K562 (cell line): ENCODE data around the gene ESRRG. TPM values are rescaled to one million over a fixed set of nuclear protein-coding genes. Genes with fewer than 3 reads are reported as not detected.

Experiments
- ATAC-seq: fragments of 200-7000 bp; cut with Tn5 transposase; 3 replicates; pipeline ENCODE4 v1.9.1; 2020; ENCODE audit warnings: moderate library complexity
- BruUV-seq: library from RNA; stranded (reverse); fragments of 400-500 nt; replicated peaks from 2 replicates; lab custom pipeline; 2021; lab: Mats Ljungman, UMichigan
- CTCF ChIA-PET: fragments of 300-600 bp; formaldehyde crosslinking; extraction: SDS; loops from one replicate; lab custom pipeline; 2021; ENCODE audit warnings: low intra/inter-chr PET ratio; lab: Yijun Ruan, JAX
- POLR2A ChIA-PET: fragments of 300-600, 350-650 bp; sonication (Branson Sonifier 250); formaldehyde crosslinking; extraction: SDS; loops from one replicate; lab custom pipeline; 2021; ENCODE audit warnings: antibody characterized with exemption, inconsistent platforms; lab: Yijun Ruan, JAX
- DNase-seq, 4 experiments: peaks; one replicate each; pipeline versions ENCODE4 v3.0.0 to v3.0.0-alpha.2; 2011 to 2018; ENCODE audit warnings: low spot score in 3 of 4, mixed read lengths in 3 of 4; ENCODE audit errors: extremely low read depth in 1 of 4
- FAIRE-seq: peaks from 2 replicates; lab custom pipeline; 2011; peaks lifted over from hg19 to GRCh38; lab: Jason Lieb, UNC
- H2AFZ ChIP-seq: 2 replicates; pipeline ENCODE4 v1.6.0; 2011; ENCODE audit warnings: low read depth, low read length, control low read depth, inconsistent platforms
- H3K27ac ChIP-seq: fragments of 200-600 bp; 3 replicates; pipeline ENCODE4 v1.8.0; 2011; ENCODE audit warnings: low read depth, mild to moderate bottlenecking, control low read depth, inconsistent platforms, low read length, moderate library complexity, mixed read lengths; ENCODE audit errors: extremely low read depth
- H3K27me3 ChIP-seq, 2 experiments: fragments of 300-600 bp in 1 of 2; 2 replicates in 1 of 2; 3 replicates in 1 of 2; pipeline versions ENCODE4 v1.6.0 to v1.8.0; 2011; ENCODE audit warnings: inconsistent platforms in 2 of 2, low read length in 2 of 2, mild to moderate bottlenecking in 1 of 2, mixed read lengths in 1 of 2, moderate library complexity in 1 of 2; ENCODE audit not compliant: control insufficient read depth in 2 of 2, insufficient read depth in 2 of 2
- H3K36me3 ChIP-seq: fragments of 300-600 bp; 3 replicates; pipeline ENCODE4 v1.8.0; 2011; ENCODE audit warnings: mild to moderate bottlenecking, low read length, inconsistent platforms; ENCODE audit not compliant: control insufficient read depth, insufficient read depth
- H3K4me1 ChIP-seq, 2 experiments: fragments of 200-600 bp in 1 of 2; replicated peaks in 1 of 2; 2 replicates in 1 of 2; 3 replicates in 1 of 2; pipeline versions ENCODE4 v1.5.1 to v1.8.0; 2011; ENCODE audit warnings: inconsistent platforms in 2 of 2, low read length in 2 of 2, mild to moderate bottlenecking in 1 of 2, mixed read lengths in 1 of 2, moderate library complexity in 1 of 2; ENCODE audit not compliant: control insufficient read depth in 2 of 2, insufficient read depth in 2 of 2
- H3K4me2 ChIP-seq: 2 replicates; pipeline ENCODE4 v1.6.1; 2011; ENCODE audit warnings: low read length, control low read depth, inconsistent platforms, mixed read lengths; ENCODE audit not compliant: insufficient read depth
- H3K4me3 ChIP-seq: fragments of 200-600 bp; sonication (generic), shearing (Covaris generic); 2 replicates; pipeline ENCODE4 v1.5.1; 2016; ENCODE audit warnings: control low read depth, inconsistent platforms
- H3K79me2 ChIP-seq: fragments of 200-600 bp; 3 replicates; pipeline ENCODE4 v1.8.0; 2011; ENCODE audit warnings: low read length, inconsistent platforms; ENCODE audit not compliant: control insufficient read depth, insufficient read depth
- H3K9ac ChIP-seq, 2 experiments: 2 replicates each; pipeline versions ENCODE4 v1.6.0 to v1.6.1; 2011; ENCODE audit warnings: low read depth in 2 of 2, low read length in 2 of 2, control low read depth in 1 of 2, inconsistent platforms in 1 of 2, mild to moderate bottlenecking in 1 of 2, mixed read lengths in 1 of 2; ENCODE audit not compliant: insufficient read depth in 1 of 2
- H3K9me1 ChIP-seq: one replicate; pipeline ENCODE4 v1.6.0; 2011; ENCODE audit warnings: inconsistent platforms, mild to moderate bottlenecking, low read length, moderate library complexity; ENCODE audit not compliant: control insufficient read depth, insufficient read depth
- H3K9me3 ChIP-seq: replicated peaks from 2 replicates; pipeline ENCODE4 v1.5.1; 2011; ENCODE audit warnings: low read depth, low read length, inconsistent platforms; ENCODE audit not compliant: control insufficient read depth, insufficient read depth
- H4K20me1 ChIP-seq: replicated peaks from 2 replicates; pipeline ENCODE4 v1.6.1; 2011; ENCODE audit warnings: low read length, inconsistent platforms, mixed read lengths; ENCODE audit not compliant: control insufficient read depth, insufficient read depth
- ARID1B ChIP-seq: fragments of 450-650 bp; IDR thresholded peaks from 2 replicates; pipeline ENCODE4 v1.6.1; 2016; ENCODE audit warnings: antibody characterized with exemption, mild to moderate bottlenecking, inconsistent platforms
- PRPF4 ChIP-seq: fragments of 200-400 bp; formaldehyde crosslinking; IDR thresholded peaks from one replicate; pipeline ENCODE4 v1.6.1; 2017; ENCODE audit warnings: low read length, low read depth, mild to moderate bottlenecking; ENCODE audit not compliant: insufficient read depth, poor library complexity, severe bottlenecking
- WGBS: fragments of 100-300 bp; shearing (Covaris generic); methylation state at CpG from one replicate; pipeline ENCODE4 v1.1.6; 2016; ENCODE audit warnings: low coverage, mixed read lengths; ENCODE audit not compliant: insufficient coverage; ENCODE audit errors: missing lambda C conversion rate; 5-methylcytosine and 5-hydroxymethylcytosine counted together
- in situ Hi-C: fragments of 300-500 bp; cut with MboI; formaldehyde crosslinking; loops from 4 replicates; pipeline ENCODE4 v1.15.0; 2018; ENCODE audit warnings: inconsistent platforms, mixed read lengths
- intact Hi-C: fragments of 100-400 bp; cut with micrococcal nuclease; formaldehyde crosslinking; loops from 2 replicates; pipeline ENCODE4 v1.14.2; 2022
- polyA plus RNA-seq, 8 experiments: library from polyadenylated mRNA; depleted of rRNA in 4 of 8; stranded (reverse) in 5 of 8; unstranded in 3 of 8; fragments of >200 nt; fragmentation: Nextera tagmentation in 2 of 8; fragmentation: Illumina TruSeq in 1 of 8; extraction: Ambion mirVana in 2 of 8; extraction: Trizol in 1 of 8; gene quantifications; 2 replicates each; pipeline versions ENCODE4 v1.2.1 to v1.2.3, GENCODE V29; 2011 to 2014; ENCODE audit warnings: inconsistent platforms in 1 of 8, missing spikeins in 1 of 8
- total RNA-seq, 7 experiments: library from RNA; depleted of rRNA in 6 of 7; stranded (reverse); fragments of >200 nt in 6 of 7; fragmentation: Illumina TruSeq in 2 of 7; extraction: Trizol in 2 of 7; gene quantifications; 2 replicates each; pipeline versions ENCODE4 v1.2.1 to v1.2.3, GENCODE V29; 2011 to 2021; ENCODE audit warnings: low replicate concordance in 1 of 7
- TF ChIP-seq, protein P1 (sequence below): sonication (generic); formaldehyde crosslinking; IDR thresholded peaks from 2 replicates; pipeline ENCODE4 v1.8.0; 2022; ENCODE audit warnings: mild to moderate bottlenecking, missing genetic modification reagents

The ESRRG gene
- total and polyA plus RNA-seq, 9 of the 15 experiments (the other 6 are each of a cell fraction or from before 2014, with no cell fraction given): not detected

DNA sequence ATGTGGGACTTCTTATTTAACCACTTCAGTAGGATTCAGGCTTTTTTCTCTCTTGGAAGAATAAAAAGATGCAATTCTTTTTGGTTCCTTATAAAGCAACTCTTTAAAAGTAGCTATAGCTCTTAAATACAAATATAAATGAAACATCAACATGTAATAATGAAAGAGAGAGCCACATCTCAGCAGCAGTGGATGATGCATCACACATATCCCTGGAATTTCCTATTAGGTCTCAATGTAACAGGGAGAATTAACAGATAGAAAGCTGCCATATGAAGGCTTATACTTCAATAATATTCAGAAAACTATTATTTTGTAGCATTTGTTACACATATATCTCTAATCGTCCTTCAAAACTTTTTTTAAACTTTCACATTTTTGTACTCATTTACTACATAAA is 181.0 kb downstream of the ESRRG start:
- ChIA-PET POLR2A (no interaction called here), CTCF (no interaction called here)
- TF ChIP-seq ARID1B (no peak), PRPF4 (no peak)
- TF ChIP-seq, protein P1, sequence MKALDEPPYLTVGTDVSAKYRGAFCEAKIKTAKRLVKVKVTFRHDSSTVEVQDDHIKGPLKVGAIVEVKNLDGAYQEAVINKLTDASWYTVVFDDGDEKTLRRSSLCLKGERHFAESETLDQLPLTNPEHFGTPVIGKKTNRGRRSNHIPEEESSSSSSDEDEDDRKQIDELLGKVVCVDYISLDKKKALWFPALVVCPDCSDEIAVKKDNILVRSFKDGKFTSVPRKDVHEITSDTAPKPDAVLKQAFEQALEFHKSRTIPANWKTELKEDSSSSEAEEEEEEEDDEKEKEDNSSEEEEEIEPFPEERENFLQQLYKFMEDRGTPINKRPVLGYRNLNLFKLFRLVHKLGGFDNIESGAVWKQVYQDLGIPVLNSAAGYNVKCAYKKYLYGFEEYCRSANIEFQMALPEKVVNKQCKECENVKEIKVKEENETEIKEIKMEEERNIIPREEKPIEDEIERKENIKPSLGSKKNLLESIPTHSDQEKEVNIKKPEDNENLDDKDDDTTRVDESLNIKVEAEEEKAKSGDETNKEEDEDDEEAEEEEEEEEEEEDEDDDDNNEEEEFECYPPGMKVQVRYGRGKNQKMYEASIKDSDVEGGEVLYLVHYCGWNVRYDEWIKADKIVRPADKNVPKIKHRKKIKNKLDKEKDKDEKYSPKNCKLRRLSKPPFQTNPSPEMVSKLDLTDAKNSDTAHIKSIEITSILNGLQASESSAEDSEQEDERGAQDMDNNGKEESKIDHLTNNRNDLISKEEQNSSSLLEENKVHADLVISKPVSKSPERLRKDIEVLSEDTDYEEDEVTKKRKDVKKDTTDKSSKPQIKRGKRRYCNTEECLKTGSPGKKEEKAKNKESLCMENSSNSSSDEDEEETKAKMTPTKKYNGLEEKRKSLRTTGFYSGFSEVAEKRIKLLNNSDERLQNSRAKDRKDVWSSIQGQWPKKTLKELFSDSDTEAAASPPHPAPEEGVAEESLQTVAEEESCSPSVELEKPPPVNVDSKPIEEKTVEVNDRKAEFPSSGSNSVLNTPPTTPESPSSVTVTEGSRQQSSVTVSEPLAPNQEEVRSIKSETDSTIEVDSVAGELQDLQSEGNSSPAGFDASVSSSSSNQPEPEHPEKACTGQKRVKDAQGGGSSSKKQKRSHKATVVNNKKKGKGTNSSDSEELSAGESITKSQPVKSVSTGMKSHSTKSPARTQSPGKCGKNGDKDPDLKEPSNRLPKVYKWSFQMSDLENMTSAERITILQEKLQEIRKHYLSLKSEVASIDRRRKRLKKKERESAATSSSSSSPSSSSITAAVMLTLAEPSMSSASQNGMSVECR (CRISPR knock-in tag): no peak
- H3K4me3 ChIP-seq: no peak overlapping the region
- in situ Hi-C loops: no loop called here
- no peaks in the 10 kb centered on the region for H4K20me1 ChIP-seq
- H3K4me2 ChIP-seq: no peak overlapping the region
- no TSS peak for BruUV-seq
- 0% methylated on average over 1 of the region's 1 CpG for WGBS
- ATAC-seq (no peak), FAIRE-seq (no peak), DNase-seq (no peak)
- peaks cover 2% of the 10 kb centered on the region; the same call in 1 of the 2 replicates for H3K9me3 ChIP-seq
- H2AFZ ChIP-seq: no peak overlapping the region
- H3K9me1 ChIP-seq: no peaks in the 10 kb centered on the region
- no peak overlapping the region for H3K27ac ChIP-seq
- H3K36me3 ChIP-seq: no peaks in the 10 kb centered on the region
- intact Hi-C loops: no loop called here
- no peaks in the 10 kb centered on the region for H3K79me2 ChIP-seq
- H3K9ac ChIP-seq: no peak overlapping the region
- H3K27me3 ChIP-seq: no peaks in the 10 kb centered on the region
- H3K4me1 ChIP-seq: no peaks in the 10 kb centered on the region
